ACC112 (cell line): ENCODE data around the gene PRRC2B.

Experiments
- H2AFZ ChIP-seq: fragments of 200-600 bp; sonication (generic); one replicate; pipeline ENCODE4 v1.6.0; 2017; ENCODE audit warnings: antibody characterized with exemption, low read length; ENCODE audit not compliant: unreplicated experiment
- H3K27ac ChIP-seq: fragments of 200-600 bp; sonication (generic); 2 replicates; pipeline ENCODE4 v1.5.1; 2014; ENCODE audit warnings: low read depth, mild to moderate bottlenecking, antibody characterized with exemption, low read length, moderate library complexity
- H3K27me3 ChIP-seq: fragments of 200-600 bp; sonication (generic); 2 replicates; pipeline ENCODE4 v1.6.1; 2014; ENCODE audit warnings: mild to moderate bottlenecking, antibody characterized with exemption, low read length, moderate library complexity, mixed read lengths; ENCODE audit not compliant: insufficient read depth
- H3K36me3 ChIP-seq: fragments of 200-600 bp; sonication (generic); 2 replicates; pipeline ENCODE4 v1.6.1; 2016; ENCODE audit warnings: mild to moderate bottlenecking, antibody characterized with exemption, low read length, moderate library complexity, mixed read lengths; ENCODE audit not compliant: insufficient read depth
- H3K4me1 ChIP-seq: fragments of 200-600 bp; sonication (generic); one replicate; pipeline ENCODE4 v1.6.1; 2016; ENCODE audit warnings: low read length, mixed read lengths; ENCODE audit not compliant: insufficient read depth, unreplicated experiment, control insufficient read depth
- H3K4me3 ChIP-seq: fragments of 200-600 bp; sonication (generic); 2 replicates; pipeline ENCODE4 v1.5.1; 2014; ENCODE audit warnings: mild to moderate bottlenecking, low read depth, low read length
- H3K79me2 ChIP-seq: fragments of 200-600 bp; sonication (generic); one replicate; pipeline ENCODE4 v1.6.0; 2016; ENCODE audit warnings: low read length; ENCODE audit not compliant: control insufficient read depth, unreplicated experiment, insufficient read depth

The PRRC2B gene

GRCh38 chr9:131399972-131400371 is 6.1 kb downstream of the PRRC2B start:
- H3K27me3 ChIP-seq: no peaks in the 10 kb centered on the region
- no peak overlapping the region for H2AFZ ChIP-seq
- peaks cover 63% of the 10 kb centered on the region for H3K4me1 ChIP-seq
- peaks cover 96% of the 10 kb centered on the region for H3K79me2 ChIP-seq
- peaks cover 9% of the 10 kb centered on the region; the same call in 1 of the 2 replicates for H3K36me3 ChIP-seq
- H3K27ac ChIP-seq: no peak overlapping the region
- H3K4me3 ChIP-seq: no peak overlapping the region

GRCh38 chr9:131400627-131401026 is 6.7 kb downstream of the PRRC2B start:
- H3K36me3 ChIP-seq: peaks cover 9% of the 10 kb centered on the region; the same call in 1 of the 2 replicates
- H3K27ac ChIP-seq: no peak overlapping the region
- no peak overlapping the region for H2AFZ ChIP-seq
- H3K27me3 ChIP-seq: no peaks in the 10 kb centered on the region
- peaks cover 70% of the 10 kb centered on the region for H3K4me1 ChIP-seq
- H3K79me2 ChIP-seq: peaks cover 96% of the 10 kb centered on the region
- no peak overlapping the region for H3K4me3 ChIP-seq

- no peak overlapping the region for H2AFZ ChIP-seq
- H3K4me1 ChIP-seq: peaks cover 75% of the 10 kb centered on the region
- peak overlapping the region; percentile 68 for H3K4me3 ChIP-seq
- no peaks in the 10 kb centered on the region for H3K27me3 ChIP-seq
- H3K36me3 ChIP-seq: peaks cover 9% of the 10 kb centered on the region; the same call in 1 of the 2 replicates
- H3K79me2 ChIP-seq: peaks cover 96% of the 10 kb centered on the region
- H3K27ac ChIP-seq: peak overlapping the region; percentile 86
Observed at GRCh38 chr9:131402073-131402472, 8.2 kb downstream of the PRRC2B start.

GRCh38 chr9:131402738-131403492 is 9.0 kb downstream of the PRRC2B start:
- H3K27ac ChIP-seq: peak overlapping the region; percentile 86
- H3K79me2 ChIP-seq: peaks cover 96% of the 10 kb centered on the region
- no peaks in the 10 kb centered on the region for H3K27me3 ChIP-seq
- H3K36me3 ChIP-seq: peaks cover 5% of the 10 kb centered on the region; the same call in 1 of the 2 replicates
- no peak overlapping the region for H2AFZ ChIP-seq
- peak overlapping the region; percentile 68 for H3K4me3 ChIP-seq
- H3K4me1 ChIP-seq: peaks cover 75% of the 10 kb centered on the region

GRCh38 chr9:131403493-131403773 is 9.5 kb downstream of the PRRC2B start:
- Histone ChIP-seq H3K4me3 (no peak overlapping the region), H3K27ac (no peak overlapping the region), H3K79me2 (peaks cover 96% of the 10 kb centered on the region), H2AFZ (no peak overlapping the region), H3K27me3 (no peaks in the 10 kb centered on the region), H3K4me1 (peaks cover 75% of the 10 kb centered on the region), H3K36me3 (peaks cover under 1% of the 10 kb centered on the region; the same call in 1 of the 2 replicates)

- Histone ChIP-seq H3K27me3 (no peaks in the 10 kb centered on the region), H3K4me1 (peaks cover 75% of the 10 kb centered on the region), H3K4me3 (peak overlapping the region; percentile 35), H3K79me2 (peaks cover 96% of the 10 kb centered on the region), H2AFZ (no peak overlapping the region), H3K27ac (no peak overlapping the region), H3K36me3 (no peaks in the 10 kb centered on the region)
Observed at GRCh38 chr9:131404581-131404980, 10.7 kb downstream of the PRRC2B start.

GRCh38 chr9:131404987-131405386 is 11.1 kb downstream of the PRRC2B start:
- Histone ChIP-seq H3K4me1 (peaks cover 75% of the 10 kb centered on the region), H3K27ac (no peak overlapping the region)

GRCh38 chr9:131405428-131405827 is 11.5 kb downstream of the PRRC2B start:
- H3K27ac ChIP-seq: no peak overlapping the region
- H3K27me3 ChIP-seq: no peaks in the 10 kb centered on the region
- peaks cover 76% of the 10 kb centered on the region for H3K4me1 ChIP-seq
- H2AFZ ChIP-seq: no peak overlapping the region
- peak overlapping the region; percentile 35 for H3K4me3 ChIP-seq
- no peaks in the 10 kb centered on the region for H3K36me3 ChIP-seq
- peaks cover 96% of the 10 kb centered on the region for H3K79me2 ChIP-seq

More at GRCh38 chr9:131404987-131405386, 11.1 kb downstream of the PRRC2B start:
- H3K36me3 ChIP-seq: no peaks in the 10 kb centered on the region
- no peaks in the 10 kb centered on the region for H3K27me3 ChIP-seq
- peak overlapping the region; percentile 35 for H3K4me3 ChIP-seq
- H3K79me2 ChIP-seq: peaks cover 96% of the 10 kb centered on the region
- no peak overlapping the region for H2AFZ ChIP-seq

- peaks cover 73% of the 10 kb centered on the region for H3K4me1 ChIP-seq
- H3K36me3 ChIP-seq: no peaks in the 10 kb centered on the region
- peak overlapping the region; percentile 21; the same call in 1 of the 2 replicates for H3K27ac ChIP-seq
- peaks cover 96% of the 10 kb centered on the region for H3K79me2 ChIP-seq
- no peak overlapping the region for H2AFZ ChIP-seq
- H3K27me3 ChIP-seq: no peaks in the 10 kb centered on the region
- H3K4me3 ChIP-seq: peak overlapping the region; percentile 59
Observed at GRCh38 chr9:131405858-131406537, 12.1 kb downstream of the PRRC2B start.

GRCh38 chr9:131406563-131407436 is 12.9 kb downstream of the PRRC2B start:
- Histone ChIP-seq H3K4me3 (peak overlapping the region; percentile 59), H2AFZ (no peak overlapping the region), H3K36me3 (no peaks in the 10 kb centered on the region), H3K27ac (peak overlapping the region; percentile 21), H3K4me1 (peaks cover 72% of the 10 kb centered on the region), H3K79me2 (peaks cover 95% of the 10 kb centered on the region), H3K27me3 (no peaks in the 10 kb centered on the region)
